Cerebellar nuclear complex (tissue), 1 donor: Measurements from ENCODE around the gene RGS2.

ENCODE experiments used
- DNase-seq, 2 experiments: peaks; one replicate each; lab custom pipeline; 2025; lab: John Stamatoyannopoulos, UW

RGS2 gene

DNA sequence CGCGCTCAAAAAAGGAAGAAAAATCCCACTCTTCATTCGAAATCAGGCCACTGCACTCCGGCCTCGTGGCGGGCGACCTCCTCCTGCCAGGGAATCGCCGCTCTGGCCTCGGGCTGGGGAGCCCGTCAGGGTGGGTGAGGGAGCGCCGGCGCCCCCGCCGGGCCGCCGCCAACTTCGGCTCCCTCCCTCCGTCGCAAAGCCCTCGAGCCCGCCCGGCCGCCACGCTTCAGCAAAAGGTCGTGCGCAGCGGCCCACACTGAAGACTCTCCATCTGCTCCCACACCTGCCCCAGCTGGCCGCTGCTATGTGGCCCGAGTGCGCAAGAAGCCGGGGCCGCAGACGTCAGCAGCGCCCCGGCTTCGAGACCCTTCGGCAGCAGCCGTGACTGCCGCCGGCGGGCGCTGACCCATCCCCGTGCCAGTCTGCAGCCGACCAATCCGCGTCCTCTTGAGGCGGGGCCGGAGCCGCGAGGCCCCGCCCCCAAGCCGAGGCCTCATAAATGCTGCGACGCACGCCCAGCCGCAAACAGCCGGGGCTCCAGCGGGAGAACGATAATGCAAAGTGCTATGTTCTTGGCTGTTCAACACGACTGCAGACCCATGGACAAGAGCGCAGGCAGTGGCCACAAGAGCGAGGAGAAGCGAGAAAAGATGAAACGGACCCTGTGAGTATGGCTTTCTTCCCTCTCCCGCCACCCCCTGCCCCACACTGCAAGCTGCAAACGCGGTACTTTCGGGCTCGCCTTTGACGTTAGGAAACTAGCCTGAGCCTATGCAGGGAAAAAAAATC is at the start of gene RGS2:
TSS of gene RGS2 (plus strand) at position 522 of the 789 bp plus-strand sequence. CDS start at position 555, 33 bp downstream.
- peak; percentile 44 to 86 for DNase-seq

GRCh38 chr1:192759104-192759503 is 49.7 kb upstream of the RGS2 start:
- DNase-seq = no peak

DNA sequence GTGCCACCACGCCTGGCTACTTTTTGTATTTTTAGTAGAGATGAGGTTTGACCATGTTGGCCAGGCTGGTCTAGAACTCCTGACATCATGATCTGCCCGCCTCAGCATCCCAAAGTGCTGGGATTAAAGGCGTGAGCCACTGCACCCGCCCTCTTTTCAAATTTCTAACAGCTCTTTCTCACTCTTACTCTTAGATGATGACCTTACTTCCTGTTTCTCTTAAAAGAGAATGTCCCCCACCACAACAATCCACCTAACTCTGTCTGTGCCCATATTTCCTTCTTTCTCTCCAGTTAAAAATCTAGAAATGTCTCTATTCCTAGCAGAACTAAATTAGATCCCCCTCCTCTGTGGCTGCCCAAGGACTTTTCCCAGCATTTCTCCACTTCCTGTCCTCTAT is 46.6 kb upstream of the RGS2 start:
- no peak for DNase-seq

GRCh38 chr1:192763243-192763642 is 45.6 kb upstream of the RGS2 start:
- no peak for DNase-seq

DNA sequence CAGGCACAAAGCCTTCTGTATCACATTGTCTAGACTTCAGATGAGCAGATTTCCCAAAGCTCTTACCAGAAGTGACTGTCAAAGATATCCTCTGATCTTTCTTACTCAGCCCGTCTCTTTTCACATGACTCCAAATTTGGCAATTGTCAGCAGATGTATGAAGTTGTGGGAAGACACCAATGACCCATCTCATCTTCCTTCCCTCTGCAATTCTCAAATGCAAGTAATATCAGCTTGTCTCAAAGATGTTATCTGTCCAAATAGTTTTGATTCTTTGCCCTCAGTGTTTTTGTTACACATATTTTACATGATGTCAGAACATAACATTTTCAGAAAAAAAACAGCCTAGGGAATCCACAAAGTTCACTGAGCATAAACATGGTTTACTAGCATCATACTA is 45.1 kb upstream of the RGS2 start:
- no peak for DNase-seq

- no peak for DNase-seq
These were observed 44.2 kb upstream of the RGS2 start for GRCh38 chr1:192764675-192765074.

DNA sequence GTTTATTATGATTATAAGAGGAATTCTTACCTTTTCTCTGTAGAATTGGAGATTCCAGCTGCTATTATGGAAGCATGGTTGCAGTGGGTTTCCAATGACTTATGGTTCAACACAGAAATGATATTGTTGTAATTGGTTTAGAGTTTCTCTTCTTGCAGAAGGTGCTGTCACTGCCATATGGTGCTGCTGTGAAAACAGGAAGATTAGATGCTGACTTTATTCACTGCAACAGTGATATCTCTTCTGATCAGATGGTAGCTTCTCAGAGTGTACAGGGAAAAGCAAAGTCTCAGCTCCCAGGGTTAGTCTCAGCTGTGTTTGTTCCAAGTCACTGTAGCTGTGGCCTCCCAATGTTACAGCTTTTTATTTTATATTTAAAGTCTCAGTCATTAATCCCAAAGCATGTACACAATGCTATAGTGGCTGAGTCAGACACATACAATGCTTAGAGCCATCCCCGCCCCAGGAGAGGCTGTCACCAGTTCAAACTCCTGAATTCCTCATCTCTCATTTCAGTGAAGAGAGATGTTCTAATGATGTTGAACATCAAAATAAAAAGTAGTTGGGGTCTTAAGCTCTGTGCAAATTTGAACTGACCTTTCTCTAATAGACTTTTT is 42.7 kb upstream of the RGS2 start:
- DNase-seq = no peak

- DNase-seq = no peak
These were observed 42.0 kb upstream of the RGS2 start for GRCh38 chr1:192766876-192767275.

GRCh38 chr1:192767798-192768197 is 41.0 kb upstream of the RGS2 start:
- DNase-seq = no peak

- no peak for DNase-seq
These were observed 40.4 kb upstream of the RGS2 start for GRCh38 chr1:192768463-192768862.

- no peak for DNase-seq
These were observed 37.5 kb upstream of the RGS2 start for GRCh38 chr1:192771341-192771740.

GRCh38 chr1:192775631-192776030 is 33.2 kb upstream of the RGS2 start:
- DNase-seq = no peak

GRCh38 chr1:192776206-192776605 is 32.6 kb upstream of the RGS2 start:
- DNase-seq = no peak

- no peak for DNase-seq
These were observed 31.8 kb upstream of the RGS2 start for GRCh38 chr1:192776998-192777397.

- no peak for DNase-seq
These were observed 25.0 kb upstream of the RGS2 start for GRCh38 chr1:192783791-192784190.

DNA sequence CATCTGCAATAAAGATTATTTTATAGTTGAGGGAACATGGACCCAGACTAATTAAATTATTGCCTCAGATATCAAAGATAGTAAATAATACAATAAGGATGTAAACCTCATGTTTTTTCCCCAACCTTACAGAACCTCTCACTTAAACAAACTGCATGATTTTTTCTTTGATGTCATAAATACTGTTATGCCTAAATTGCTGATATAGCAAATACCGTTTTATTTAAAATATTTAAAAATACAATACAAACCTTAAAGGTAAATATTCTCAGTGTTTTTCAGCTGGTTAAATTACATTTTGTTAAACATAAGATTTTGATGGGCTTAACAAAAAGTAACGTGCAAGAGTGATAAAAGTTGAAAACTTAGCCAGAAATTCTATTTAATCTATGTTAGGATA is 24.4 kb upstream of the RGS2 start:
- no peak for DNase-seq

DNA sequence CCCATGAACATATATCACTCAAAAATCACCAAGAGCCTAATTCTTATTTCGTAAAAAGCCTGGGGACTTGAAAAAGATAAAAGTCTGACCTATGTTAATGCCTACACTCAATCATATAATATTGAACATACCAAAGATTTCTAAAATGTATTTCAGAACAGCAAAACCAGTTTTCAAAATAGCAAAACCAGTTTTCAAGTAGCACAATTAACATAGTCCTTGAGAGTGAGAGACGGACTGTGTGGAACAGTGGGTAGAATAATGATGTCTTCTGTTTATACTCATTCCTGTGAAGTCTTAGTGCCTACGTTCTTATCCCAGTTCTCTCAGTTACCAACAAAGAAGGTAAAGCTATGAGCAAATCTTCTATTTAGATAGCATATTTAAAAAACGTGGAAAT is 22.3 kb upstream of the RGS2 start:
- DNase-seq = no peak

GRCh38 chr1:192787914-192788585 is 20.8 kb upstream of the RGS2 start:
- no peak for DNase-seq

- no peak for DNase-seq
These were observed 19.0 kb upstream of the RGS2 start for GRCh38 chr1:192789871-192790270.

GRCh38 chr1:192792628-192793027 is 16.2 kb upstream of the RGS2 start:
- DNase-seq = no peak

- no peak for DNase-seq
These were observed 14.7 kb upstream of the RGS2 start for GRCh38 chr1:192793983-192794767.

DNA sequence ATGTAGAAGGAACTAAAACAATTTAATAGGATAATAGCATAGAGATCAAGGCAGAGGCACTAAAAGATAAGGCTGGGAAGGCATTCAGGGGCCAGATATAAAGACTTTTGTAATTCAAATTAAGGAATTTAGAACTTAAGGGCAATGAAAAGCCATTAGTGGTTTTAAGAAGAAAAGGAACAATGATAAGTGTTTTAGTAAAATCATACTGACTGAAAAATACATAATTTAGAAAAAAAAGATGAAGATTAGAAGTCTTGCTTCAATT is 14.1 kb upstream of the RGS2 start:
- no peak for DNase-seq
